Activated T-helper 2 cell treated with anti-CD3 and anti-CD28 coated beads, Interferon-gamma antibody, Interleukin-2, Interleukin-4, amounts not matched to agents 10 μg/mL and 5 μg/mL and 100 μg/mL, durations not matched to agents 14 hours and 24 hours and 36 hours (primary cell): ENCODE results near the gene ASCL2. TPM values are rescaled to one million over a fixed set of nuclear protein-coding genes. Genes with fewer than 3 reads are reported as not detected.

ENCODE experiments used
- DNase-seq: peaks from one replicate; pipeline ENCODE4 v3.0.0; 2021; ENCODE audit warnings: low spot score
- H3K27ac Mint-ChIP-seq: one replicate; pipeline ENCODE4 v1.8.0; 2021; ENCODE audit warnings: mixed read lengths
- H3K27me3 Mint-ChIP-seq: one replicate; pipeline ENCODE4 v1.8.0; 2021; ENCODE audit warnings: low read depth, mixed read lengths
- H3K36me3 Mint-ChIP-seq: one replicate; pipeline ENCODE4 v1.8.0; 2021; ENCODE audit warnings: low read depth, mixed read lengths
- H3K4me1 Mint-ChIP-seq: one replicate; pipeline ENCODE4 v1.8.0; 2021; ENCODE audit warnings: low read depth, mixed read lengths
- H3K4me3 Mint-ChIP-seq: one replicate; pipeline ENCODE4 v1.8.0; 2021; ENCODE audit warnings: low read depth, mild to moderate bottlenecking, moderate library complexity, mixed read lengths
- H3K9me3 Mint-ChIP-seq: one replicate; pipeline ENCODE4 v1.8.0; 2021; ENCODE audit warnings: mixed read lengths
- intact Hi-C: fragments of 100-400 bp; cut with micrococcal nuclease; formaldehyde crosslinking; loops from one replicate; pipeline ENCODE4 v1.15.1; 2023
- total RNA-seq: library from RNA; stranded (reverse); gene quantifications from 2 replicates; pipeline ENCODE4 v1.2.3, GENCODE V29; 2022

ASCL2 gene
- total RNA-seq, 1 donor from 2014 or later: 0.25 TPM

DNA sequence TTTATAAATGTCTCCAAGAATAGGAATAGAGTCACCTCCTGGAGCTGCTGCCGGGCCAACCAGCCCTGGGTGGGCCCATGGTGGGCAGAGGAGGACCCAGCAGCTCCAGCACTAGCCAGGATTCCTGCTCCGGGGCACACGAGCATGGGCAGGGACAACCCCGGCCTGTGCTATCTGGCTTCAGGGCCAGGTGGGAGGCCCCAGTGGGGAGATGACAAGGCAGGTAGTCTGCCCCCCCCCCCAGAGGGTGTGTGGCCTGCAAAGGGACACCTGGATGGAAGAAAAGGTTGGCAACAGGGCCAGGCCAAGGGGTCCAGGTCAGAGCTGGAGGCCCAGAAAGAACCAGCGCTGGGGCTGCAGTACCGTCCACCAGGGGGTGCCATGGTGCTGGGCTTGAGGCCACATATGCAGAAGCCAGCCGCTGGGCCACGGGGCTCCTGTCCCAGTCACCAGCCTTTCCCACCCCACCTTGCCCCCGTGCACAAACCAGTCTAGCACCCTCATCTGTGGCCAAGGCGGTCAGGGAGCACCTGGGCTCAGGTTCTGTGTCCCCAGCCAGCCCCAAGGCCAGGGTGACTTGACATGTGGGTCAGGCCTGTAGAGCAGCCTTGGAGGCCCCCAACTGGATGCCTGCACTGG is 34.9 kb upstream of the ASCL2 start:
- intact Hi-C loops: loop anchor here (1.0 to 10.0 kb wide), 5 partner anchors 70 to 590 kb away; partner anchors contain the start of genes CD81 and TSSC4
- Mint-ChIP-seq H3K27me3 (no peaks in the 10 kb centered on the region), H3K9me3 (no peaks in the 10 kb centered on the region), H3K27ac (no peak overlapping the region), H3K4me3 (peak overlapping the region; percentile 59), H3K4me1 (peaks cover 25% of the 10 kb centered on the region), H3K36me3 (no peaks in the 10 kb centered on the region)
- peak; percentile 69 for DNase-seq

DNA sequence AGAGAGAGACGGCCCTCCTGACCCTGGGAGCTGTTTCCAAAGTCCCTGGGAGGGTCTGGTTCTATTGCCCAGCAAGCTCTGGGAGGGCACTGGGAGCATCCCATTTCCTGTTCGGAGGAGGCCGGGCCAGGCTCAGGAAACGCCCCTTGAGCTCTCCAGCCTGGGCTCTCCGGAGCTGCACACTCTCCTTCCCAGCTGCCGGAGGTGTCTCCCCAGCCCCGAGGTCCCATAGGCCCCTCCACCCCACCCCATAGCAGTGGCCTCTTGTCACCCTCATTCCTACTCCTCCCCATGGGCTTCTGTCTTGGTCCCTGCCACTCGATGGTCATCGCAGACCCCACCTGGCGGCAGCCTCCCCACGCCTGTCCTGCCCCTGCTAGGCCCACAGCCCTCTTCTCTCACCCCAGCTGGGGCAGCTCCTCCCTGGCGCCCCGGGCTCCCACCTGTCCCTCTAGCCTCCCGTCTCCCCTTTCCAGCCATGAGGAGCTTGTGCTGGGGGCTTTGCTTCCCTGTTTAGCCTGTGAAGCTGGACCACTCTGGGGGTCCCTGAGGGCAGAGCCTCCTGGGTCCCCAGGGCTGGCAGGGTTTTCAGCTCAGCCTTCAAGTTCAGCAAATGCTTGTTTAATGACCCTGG is 34.2 kb upstream of the ASCL2 start:
- no peak overlapping the region for H3K4me3 Mint-ChIP-seq
- no peaks in the 10 kb centered on the region for H3K36me3 Mint-ChIP-seq
- peaks cover 25% of the 10 kb centered on the region for H3K4me1 Mint-ChIP-seq
- intact Hi-C loops: loop anchor here (1.0 to 10.0 kb wide), 5 partner anchors 70 to 590 kb away; partner anchors contain the start of genes CD81 and TSSC4
- H3K27ac Mint-ChIP-seq: no peak overlapping the region
- no peaks in the 10 kb centered on the region for H3K9me3 Mint-ChIP-seq
- H3K27me3 Mint-ChIP-seq: no peaks in the 10 kb centered on the region
- peak; percentile 7 for DNase-seq

DNA sequence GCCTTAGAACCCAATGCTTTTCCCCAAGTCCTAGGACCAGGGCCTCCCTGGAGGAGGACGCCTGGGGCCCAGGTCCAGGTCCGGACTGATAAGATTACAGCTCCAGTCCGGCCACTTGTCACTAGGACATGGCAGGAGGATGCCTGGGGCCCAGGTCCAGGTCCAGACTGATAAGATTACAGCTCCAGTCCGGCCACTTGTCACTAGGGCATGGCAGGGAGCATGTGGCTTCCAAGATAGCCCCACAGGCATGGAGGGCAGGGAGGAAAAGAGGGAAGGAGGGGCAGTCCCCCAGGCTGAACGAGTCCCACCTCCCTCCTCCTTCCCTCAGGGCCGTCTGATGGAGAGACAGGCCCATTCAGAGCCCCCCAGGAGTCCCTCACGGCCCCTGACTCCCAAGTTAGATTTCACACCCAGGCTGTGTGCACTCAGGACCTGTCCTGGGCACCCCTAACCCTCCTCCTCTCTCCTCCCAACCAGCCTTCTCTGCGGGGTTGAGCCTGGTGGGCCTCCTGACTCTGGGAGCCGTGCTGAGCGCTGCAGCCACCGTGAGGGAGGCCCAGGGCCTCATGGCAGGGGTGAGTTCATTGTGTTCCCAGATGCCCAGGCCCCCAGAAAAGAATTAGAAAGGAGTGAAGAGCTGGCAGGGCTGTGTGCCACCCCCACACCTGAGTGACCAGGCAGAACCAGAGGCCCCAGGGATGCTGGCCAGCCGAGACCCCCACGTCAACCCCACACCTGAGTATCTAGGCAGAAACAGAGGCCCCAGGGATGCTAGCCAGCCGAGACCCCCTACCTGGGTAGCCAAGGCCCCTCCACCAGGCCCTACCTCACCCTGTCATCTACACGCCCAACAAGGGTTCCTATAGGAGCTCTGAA is 33.5 kb upstream of the ASCL2 start:
- no peaks in the 10 kb centered on the region for H3K27me3 Mint-ChIP-seq
- no peaks in the 10 kb centered on the region for H3K36me3 Mint-ChIP-seq
- peak; percentile 4 for DNase-seq
- intact Hi-C loops: loop anchor here (10.0 kb wide), 2 partner anchors 71 to 591 kb away; partner anchors contain the start of gene CD81
- H3K4me1 Mint-ChIP-seq: peaks cover 29% of the 10 kb centered on the region
- no peaks in the 10 kb centered on the region for H3K9me3 Mint-ChIP-seq
- peak overlapping the region; percentile 85 for H3K4me3 Mint-ChIP-seq
- H3K27ac Mint-ChIP-seq: no peak overlapping the region

DNA sequence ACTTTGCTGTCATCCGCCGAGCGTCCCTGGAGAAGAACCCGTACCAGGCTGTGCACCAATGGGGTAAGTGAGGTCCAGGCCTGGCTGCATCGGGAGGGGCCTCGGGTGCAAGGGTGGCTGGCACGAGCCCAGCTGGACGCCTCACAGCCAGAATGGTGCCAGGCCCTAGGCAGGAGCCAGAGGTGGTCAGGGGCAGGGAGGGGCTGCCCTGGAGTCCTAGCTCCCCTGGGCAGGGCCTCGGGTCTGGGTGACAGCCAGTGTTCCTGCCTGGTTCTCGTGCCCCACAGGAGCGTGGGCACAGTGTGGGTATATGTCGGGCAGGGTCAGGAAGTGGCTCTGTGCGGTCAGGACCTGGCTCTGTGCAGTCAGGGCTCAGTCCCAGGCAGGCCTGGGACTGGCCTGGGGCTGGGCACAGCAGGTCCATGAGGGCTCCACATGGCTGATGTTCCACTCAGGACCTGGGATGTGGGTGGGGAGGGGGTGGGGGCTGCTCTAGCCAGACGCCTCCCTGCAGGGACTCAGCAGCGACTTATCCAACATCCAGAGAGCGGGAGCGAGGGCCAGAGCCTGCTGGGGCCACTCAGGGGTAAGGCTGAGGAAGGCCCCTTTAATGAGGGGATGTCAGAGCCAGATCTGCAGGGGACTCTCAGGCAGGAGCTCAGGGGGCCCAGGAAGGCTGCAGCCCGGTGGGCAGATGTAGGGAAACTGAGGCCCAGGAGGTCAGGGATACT is 32.7 kb upstream of the ASCL2 start:
- Mint-ChIP-seq H3K27me3 (no peaks in the 10 kb centered on the region), H3K9me3 (no peaks in the 10 kb centered on the region), H3K4me3 (peak overlapping the region; percentile 85), H3K4me1 (peaks cover 29% of the 10 kb centered on the region), H3K36me3 (no peaks in the 10 kb centered on the region), H3K27ac (peak overlapping the region; percentile 67)
- DNase-seq: no peak
- intact Hi-C loops: loop anchor here (10.0 kb wide), 2 partner anchors 72 to 592 kb away; partner anchors contain the start of gene CD81

DNA sequence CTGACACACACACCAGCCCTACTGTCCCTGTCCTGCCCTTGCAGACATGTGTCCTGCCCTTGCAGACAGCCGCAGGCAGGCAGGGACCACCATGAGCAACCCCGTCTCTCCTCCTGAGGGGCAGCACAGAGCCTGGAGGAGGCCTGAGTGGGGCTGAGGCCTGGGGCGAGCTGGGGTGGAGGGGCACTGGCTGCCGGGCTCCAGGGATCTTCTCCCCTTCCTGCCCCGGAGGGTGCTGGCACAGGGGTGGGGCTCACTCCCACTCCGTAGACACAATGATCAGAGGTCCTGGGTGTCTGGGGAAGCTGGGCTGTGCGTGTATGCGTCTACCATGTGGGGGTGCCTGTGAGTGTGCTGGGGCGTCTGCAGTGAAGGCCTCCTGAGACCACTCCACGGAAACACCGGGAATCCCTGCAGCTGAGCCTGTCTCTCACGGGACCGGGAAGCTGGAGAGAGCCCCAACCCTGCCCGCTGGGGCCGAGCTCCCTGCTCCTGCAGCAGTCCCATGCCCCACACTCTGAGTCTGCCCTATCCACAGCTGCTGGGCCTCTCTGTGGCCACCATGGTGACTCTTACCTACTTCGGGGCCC is 32.0 kb upstream of the ASCL2 start:
- H3K27ac Mint-ChIP-seq: peak overlapping the region; percentile 89
- peaks cover 33% of the 10 kb centered on the region for H3K4me1 Mint-ChIP-seq
- H3K4me3 Mint-ChIP-seq: peak overlapping the region; percentile 85
- intact Hi-C loops: loop anchor here (10.0 kb wide), 2 partner anchors 72 to 592 kb away; partner anchors contain the start of gene CD81
- no peaks in the 10 kb centered on the region for H3K9me3 Mint-ChIP-seq
- H3K36me3 Mint-ChIP-seq: no peaks in the 10 kb centered on the region
- H3K27me3 Mint-ChIP-seq: no peaks in the 10 kb centered on the region
- DNase-seq: no peak

DNA sequence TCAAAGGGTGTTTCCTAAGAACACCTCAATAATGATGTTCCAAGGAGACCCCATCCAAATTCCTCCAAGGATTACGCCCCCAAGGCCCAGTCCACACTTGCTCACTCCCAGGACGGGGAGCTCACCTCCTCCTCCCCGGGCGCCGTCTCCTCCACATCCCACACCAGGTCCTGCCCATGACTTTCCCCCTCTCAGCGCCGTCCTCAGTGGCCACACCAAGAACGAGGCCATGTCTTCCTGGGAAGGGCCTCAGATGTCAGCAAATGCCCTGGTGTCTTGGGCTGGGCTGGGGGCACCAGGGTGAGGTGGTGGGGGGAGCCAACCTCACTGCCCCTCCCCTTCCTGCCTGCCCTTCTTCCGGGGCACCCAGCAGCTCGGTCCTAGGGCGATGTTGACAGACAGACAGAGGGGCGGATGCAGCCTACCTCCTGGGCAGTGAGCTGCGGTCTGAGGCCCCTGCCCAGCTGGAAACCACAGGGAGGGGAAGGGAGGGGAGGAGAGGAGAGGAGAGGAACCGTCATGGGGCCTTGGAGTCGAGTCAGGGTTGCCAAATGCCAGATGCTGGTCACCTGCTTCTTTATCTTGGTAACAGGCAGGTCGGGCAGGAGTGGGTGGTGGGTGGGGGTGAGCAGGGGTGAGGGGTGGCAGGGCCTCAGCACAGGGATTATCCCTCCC is 31.4 kb upstream of the ASCL2 start, which contains the start of the genes C11orf21 and TSPAN32:
Gene C11orf21 (minus strand): TSS at position 288 of the 675 bp plus-strand sequence. CDS start 110 bp downstream, at position 178.
Gene TSPAN32 (plus strand): TSS at position 383 of the 675 bp plus-strand sequence. CDS start 137 bp downstream, at position 520.
- H3K4me1 Mint-ChIP-seq: peaks cover 33% of the 10 kb centered on the region
- peak within 1 kb of the TSS; percentile 85 for H3K4me3 Mint-ChIP-seq
- peak; percentile 67 for DNase-seq
- H3K9me3 Mint-ChIP-seq: no peaks in the 10 kb centered on the region
- H3K27ac Mint-ChIP-seq: peak within 1 kb of the TSS; percentile 89
- H3K27me3 Mint-ChIP-seq: no peaks in the 10 kb centered on the region
- no peaks in the 10 kb centered on the region for H3K36me3 Mint-ChIP-seq
- intact Hi-C loops: loop anchor here (10.0 kb wide), 2 partner anchors 73 to 593 kb away; partner anchors contain the start of gene CD81

DNA sequence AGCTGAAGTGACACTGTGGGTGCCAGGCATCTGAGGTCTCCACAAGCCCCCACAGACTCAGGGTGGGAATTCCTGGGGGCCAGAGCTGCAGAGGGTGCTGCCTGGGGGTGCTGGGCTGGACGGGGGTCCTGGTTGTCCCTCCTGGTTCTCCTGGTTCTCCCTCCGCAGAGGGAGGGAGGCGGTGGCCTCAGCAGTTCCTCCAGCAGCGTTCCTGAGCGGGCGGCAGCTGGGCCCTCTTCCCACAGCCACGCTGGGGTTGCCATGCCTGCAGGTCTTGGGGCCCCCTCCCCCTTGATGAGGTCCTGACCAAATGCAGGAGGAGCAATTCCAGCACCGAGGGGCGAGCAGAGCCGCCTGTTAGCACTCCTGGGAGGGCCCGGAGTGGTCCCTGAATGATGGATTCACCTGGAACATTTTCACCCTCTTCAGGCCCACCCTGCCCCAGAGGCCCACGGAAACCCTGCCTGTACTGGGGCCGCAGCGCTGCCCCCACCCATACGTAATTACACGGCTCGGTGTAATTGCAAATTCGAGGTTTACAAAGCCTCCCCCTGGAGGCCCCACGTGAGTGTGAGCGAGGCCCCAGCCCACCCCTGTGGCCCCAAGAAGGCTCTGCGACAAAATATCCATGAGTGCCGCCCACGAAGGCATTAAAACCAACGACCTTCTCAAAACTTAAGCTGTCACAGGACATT is 30.7 kb upstream of the ASCL2 start:
- Mint-ChIP-seq H3K27ac (peak overlapping the region; percentile 89), H3K9me3 (no peaks in the 10 kb centered on the region), H3K4me3 (peak overlapping the region; percentile 85), H3K27me3 (no peaks in the 10 kb centered on the region), H3K36me3 (no peaks in the 10 kb centered on the region), H3K4me1 (peaks cover 28% of the 10 kb centered on the region)
- no peak for DNase-seq
- intact Hi-C loops: loop anchor here (10.0 kb wide), 2 partner anchors 74 to 594 kb away; partner anchors contain the start of gene CD81

DNA sequence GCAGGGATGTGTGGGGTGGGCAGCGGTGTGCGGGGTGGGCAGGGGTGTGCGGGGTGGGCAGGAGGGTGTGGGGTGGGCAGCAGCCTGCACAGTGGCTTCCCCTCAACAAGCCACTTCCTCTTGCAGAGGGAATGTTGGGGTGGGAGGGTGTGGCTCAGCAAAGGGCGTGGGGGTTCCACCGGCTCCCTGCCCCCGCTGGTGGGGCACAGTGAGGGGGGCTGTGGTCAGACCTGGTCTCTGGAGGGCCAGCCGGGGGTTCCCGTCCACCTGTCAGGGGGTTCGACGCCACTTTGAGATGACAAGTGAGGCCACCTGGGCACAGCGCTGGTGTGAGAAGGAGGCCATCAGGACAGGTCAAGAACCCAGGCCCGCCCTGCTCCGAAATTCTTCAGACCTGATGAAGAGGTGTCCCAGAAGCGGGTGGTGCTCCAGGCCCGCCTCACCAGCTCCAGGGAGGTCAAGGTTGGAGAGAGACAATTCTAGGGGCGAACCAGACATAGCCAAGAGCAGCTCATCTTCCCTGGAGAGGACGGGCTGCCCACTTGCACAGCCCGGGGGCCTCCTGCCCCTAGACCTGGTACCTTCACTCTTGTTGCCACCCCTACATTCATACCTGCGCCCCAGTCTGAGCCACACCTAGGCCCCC is 30.0 kb upstream of the ASCL2 start:
- Mint-ChIP-seq H3K9me3 (no peaks in the 10 kb centered on the region), H3K27ac (no peak overlapping the region), H3K4me1 (peaks cover 21% of the 10 kb centered on the region), H3K36me3 (no peaks in the 10 kb centered on the region), H3K27me3 (no peaks in the 10 kb centered on the region), H3K4me3 (peak overlapping the region; percentile 85)
- intact Hi-C loops: loop anchor here (10.0 kb wide), 2 partner anchors 74 to 594 kb away; partner anchors contain the start of gene CD81
- DNase-seq: peak; percentile 8

DNA sequence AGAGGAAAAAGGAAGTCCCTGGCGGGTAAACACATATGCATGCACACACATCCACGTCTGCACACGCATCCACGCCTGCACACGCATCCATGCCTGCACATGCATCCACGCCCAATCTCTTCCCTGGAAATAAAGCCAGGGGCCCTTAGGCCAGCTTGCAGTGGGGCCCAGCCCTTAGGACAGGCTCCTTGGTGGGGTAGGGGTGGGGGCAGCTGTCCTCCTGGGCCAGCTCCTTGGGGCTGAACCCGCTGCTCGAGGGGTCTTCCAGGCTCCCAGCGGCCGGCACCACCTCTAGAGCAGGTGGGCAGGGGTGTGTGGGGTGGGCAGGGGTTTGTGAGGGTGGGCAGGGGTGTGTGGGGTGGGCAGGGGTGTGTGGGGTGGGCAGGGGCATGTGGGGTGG is 29.4 kb upstream of the ASCL2 start:
- H3K36me3 Mint-ChIP-seq: no peaks in the 10 kb centered on the region
- peak overlapping the region; percentile 39 for H3K4me3 Mint-ChIP-seq
- H3K27me3 Mint-ChIP-seq: no peaks in the 10 kb centered on the region
- no peak for DNase-seq
- no peaks in the 10 kb centered on the region for H3K9me3 Mint-ChIP-seq
- no peak overlapping the region for H3K27ac Mint-ChIP-seq
- peaks cover 21% of the 10 kb centered on the region for H3K4me1 Mint-ChIP-seq
- intact Hi-C loops: loop anchor here (1.0 to 10.0 kb wide), 3 partner anchors 75 to 595 kb away; partner anchors contain the start of gene CD81
